ENCODE data around the gene KCNQ1OT1.

Gene KCNQ1OT1

DNA sequence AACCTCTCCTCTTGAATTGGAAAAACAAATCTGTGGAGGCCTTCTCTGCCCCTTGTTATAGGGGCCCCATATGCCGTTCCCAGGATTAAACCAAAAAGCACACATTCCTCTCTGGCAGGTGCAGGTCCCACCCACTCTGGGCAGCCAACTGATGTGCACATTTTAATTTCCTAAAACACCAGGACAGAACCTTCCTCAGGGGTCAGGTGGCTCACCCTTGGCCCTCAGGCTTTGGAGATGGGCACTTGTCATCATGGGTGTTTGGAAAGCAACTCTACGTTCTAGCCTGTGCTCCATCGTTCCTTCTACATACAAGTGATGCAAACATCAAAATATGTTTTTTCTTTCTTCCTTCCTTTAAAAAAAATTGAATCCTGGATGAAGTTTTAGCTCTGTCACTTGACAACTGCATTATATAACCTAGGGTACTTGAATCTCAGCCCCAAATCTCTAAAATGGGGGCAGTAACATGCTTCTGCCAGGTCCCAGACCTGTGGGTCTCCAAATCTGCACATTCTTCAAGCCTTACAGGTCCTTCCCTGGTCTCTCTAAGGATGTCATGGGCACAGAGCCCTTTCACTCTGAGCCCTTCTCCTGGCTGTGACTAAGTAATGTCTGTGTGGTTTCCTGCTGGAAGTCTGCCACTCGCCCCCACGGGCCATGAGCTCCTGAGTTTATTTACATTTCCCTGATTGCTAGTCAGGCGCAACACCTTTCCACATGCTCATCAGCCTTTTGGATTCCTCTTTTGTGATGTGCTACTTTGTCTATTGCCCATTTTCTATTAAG, 43.8 kb downstream of the KCNQ1OT1 start:
- Histone ChIP-seq H3K4me3 (ENCODE audit: low read length) (no peak overlapping the region), H2AK5ac (ENCODE audit: low read length) (no peak overlapping the region), H4K8ac (ENCODE audit: low read depth, low read length) (no peak overlapping the region), H3K56ac (ENCODE audit: low read length) (no peak overlapping the region), H4K5ac (ENCODE audit: low read length) (no peak overlapping the region), H3K18ac (ENCODE audit: low read length) (no peak overlapping the region), H3K4me1 (ENCODE audit: control insufficient read depth, low read depth, low read length) (no peaks in the 10 kb centered on the region), H3K9ac (ENCODE audit: low read length) (no peak overlapping the region), H3K4ac (ENCODE audit: low read depth, low read length) (no peak overlapping the region), H2BK5ac (ENCODE audit: low read length) (no peak overlapping the region), H3K36me3 (ENCODE audit: control insufficient read depth, insufficient read depth, low read length) (no peaks in the 10 kb centered on the region), H3K4me2 (ENCODE audit: low read length) (no peak overlapping the region), H3K79me1 (ENCODE audit: low read length) (no peaks in the 10 kb centered on the region), H3K27ac (ENCODE audit: low read depth, low read length) (no peak overlapping the region), H3K27me3 (ENCODE audit: insufficient read depth, low read length, poor library complexity) (no peaks in the 10 kb centered on the region), H3K23ac (ENCODE audit: low read length) (no peak overlapping the region), H2BK120ac (ENCODE audit: low read depth, low read length) (no peak overlapping the region), H3K79me2 (ENCODE audit: control insufficient read depth, insufficient read depth, low read length) (no peaks in the 10 kb centered on the region), H2BK15ac (replicated peaks; ENCODE audit: low read depth) (no peak overlapping the region)
- WGBS (ENCODE audit: extremely low coverage, insufficient coverage, low lambda C conversion rate), result no CpG with 5 or more reads among the region's 6 CpGs
- DNase-seq, result peak; percentile 23

DNA sequence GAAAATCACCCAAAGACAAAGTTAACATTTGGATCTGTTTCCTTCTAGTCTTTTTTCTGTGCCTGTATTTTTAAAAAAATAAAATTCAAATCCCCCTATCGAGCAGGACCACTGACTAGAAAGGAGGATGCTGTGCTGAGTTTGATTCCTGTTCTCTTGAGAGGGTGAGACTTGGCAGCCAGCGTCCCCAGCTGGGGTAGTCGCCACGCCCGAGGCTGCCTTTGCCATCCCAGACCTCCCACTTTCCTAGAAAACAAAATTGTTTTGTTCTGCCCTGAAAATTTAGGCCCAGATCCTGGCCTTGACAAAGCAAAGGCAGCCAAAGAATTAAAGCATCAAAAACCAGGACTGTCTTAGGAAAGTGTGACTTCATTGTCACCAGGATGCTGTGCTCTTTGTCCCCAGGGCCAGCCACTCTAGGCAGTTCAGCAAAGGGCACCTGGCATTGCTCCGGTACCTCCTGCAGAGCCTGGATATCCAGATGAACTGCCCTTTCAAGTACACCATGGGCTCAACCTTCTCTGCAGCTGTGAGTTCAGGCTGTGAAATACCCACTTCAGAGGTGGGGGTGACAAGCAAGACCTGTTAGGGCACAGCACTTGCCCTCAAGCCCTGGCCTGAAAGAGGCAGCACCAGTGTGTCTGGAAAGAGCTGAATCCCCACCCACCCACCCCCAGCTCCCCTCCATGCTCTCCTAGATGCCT, 44.6 kb downstream of the KCNQ1OT1 start:
- H4K5ac ChIP-seq (ENCODE audit: low read length), result no peak overlapping the region
- H3K4ac ChIP-seq (ENCODE audit: low read depth, low read length), result no peak overlapping the region
- H3K4me3 ChIP-seq (ENCODE audit: low read length), result no peak overlapping the region
- H3K23ac ChIP-seq (ENCODE audit: low read length), result no peak overlapping the region
- H3K27me3 ChIP-seq (ENCODE audit: insufficient read depth, low read length, poor library complexity), result no peaks in the 10 kb centered on the region
- no peaks in the 10 kb centered on the region for H3K79me2 ChIP-seq (ENCODE audit: control insufficient read depth, insufficient read depth, low read length)
- no peak overlapping the region for H2BK5ac ChIP-seq (ENCODE audit: low read length)
- H3K4me1 ChIP-seq (ENCODE audit: control insufficient read depth, low read depth, low read length), result no peaks in the 10 kb centered on the region
- H2BK120ac ChIP-seq (ENCODE audit: low read depth, low read length), result no peak overlapping the region
- no peak overlapping the region for H2BK15ac ChIP-seq (replicated peaks; ENCODE audit: low read depth)
- H3K56ac ChIP-seq (ENCODE audit: low read length), result no peak overlapping the region
- H3K27ac ChIP-seq (ENCODE audit: low read depth, low read length), result no peak overlapping the region
- no peak overlapping the region for H2AK5ac ChIP-seq (ENCODE audit: low read length)
- H3K79me1 ChIP-seq (ENCODE audit: low read length), result no peaks in the 10 kb centered on the region
- no peak for DNase-seq
- no peak overlapping the region for H4K8ac ChIP-seq (ENCODE audit: low read depth, low read length)
- H3K18ac ChIP-seq (ENCODE audit: low read length), result no peak overlapping the region
- H3K9ac ChIP-seq (ENCODE audit: low read length), result no peak overlapping the region
- no CpG with 5 or more reads among the region's 6 CpGs for WGBS (ENCODE audit: extremely low coverage, insufficient coverage, low lambda C conversion rate)
- H3K36me3 ChIP-seq (ENCODE audit: control insufficient read depth, insufficient read depth, low read length), result no peaks in the 10 kb centered on the region
- H3K4me2 ChIP-seq (ENCODE audit: low read length), result no peak overlapping the region

DNA sequence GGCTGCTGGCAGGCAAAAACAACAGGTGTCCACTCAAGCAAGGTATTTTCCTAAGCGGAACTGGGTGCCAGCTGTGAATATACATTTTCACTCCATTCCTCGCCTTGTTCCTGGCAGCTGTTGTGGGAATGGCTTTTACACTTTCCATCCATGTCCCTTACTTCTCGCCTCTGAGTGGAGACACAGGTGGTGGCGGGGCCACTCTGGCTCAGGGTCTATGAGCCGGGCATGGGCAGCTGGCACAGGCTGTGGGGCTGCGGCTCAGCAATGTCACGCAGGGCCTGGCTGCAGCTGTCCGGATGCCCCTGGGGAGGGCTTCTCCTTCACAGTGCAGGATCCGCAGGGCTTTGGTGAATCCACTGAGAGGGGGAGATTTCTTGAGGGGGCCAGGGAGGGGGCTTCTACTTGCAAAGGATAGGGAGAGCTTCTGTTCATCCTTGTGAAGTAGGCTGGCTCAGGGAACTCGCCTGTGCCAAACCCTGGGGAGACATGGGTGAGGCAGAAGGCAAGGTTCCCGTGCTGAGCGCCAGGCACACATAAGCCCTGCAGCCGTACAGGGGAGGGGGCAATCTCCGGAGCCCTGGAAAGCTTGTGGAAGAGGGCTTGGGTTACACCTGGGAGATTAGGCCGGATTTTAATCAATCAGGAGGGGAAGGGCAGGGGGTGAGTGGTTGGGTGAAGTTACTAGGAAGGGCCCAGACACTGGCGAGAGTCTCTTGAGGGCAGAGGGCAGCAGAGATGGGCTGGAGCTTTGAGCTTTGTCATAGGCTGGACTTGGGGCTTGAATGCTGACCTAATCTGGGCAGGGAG, 45.7 kb downstream of the KCNQ1OT1 start:
- DNase-seq, result no peak
- H3K23ac ChIP-seq (ENCODE audit: low read length), result no peak overlapping the region
- no CpG with 5 or more reads among the region's 16 CpGs for WGBS (ENCODE audit: extremely low coverage, insufficient coverage, low lambda C conversion rate)

DNA sequence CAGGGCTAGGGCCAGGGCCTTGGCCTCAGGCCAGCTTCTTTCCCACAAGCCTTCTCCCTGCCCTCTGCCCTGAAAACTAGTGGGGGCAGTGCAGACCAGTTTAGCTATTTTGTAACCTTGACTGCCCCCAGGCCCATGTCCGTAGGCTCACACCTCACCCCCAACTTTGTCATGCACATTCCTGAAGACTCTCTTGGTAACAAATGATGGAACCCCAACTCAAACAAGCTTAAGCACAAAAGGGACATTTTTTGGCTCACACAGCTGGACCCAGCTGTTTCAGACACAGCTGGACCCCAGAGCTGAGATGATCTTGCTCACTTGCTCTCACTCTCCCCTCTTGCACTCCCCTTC, 46.6 kb downstream of the KCNQ1OT1 start:
- H3K36me3 ChIP-seq (ENCODE audit: control insufficient read depth, insufficient read depth, low read length), result no peaks in the 10 kb centered on the region
- no peak overlapping the region for H2BK5ac ChIP-seq (ENCODE audit: low read length)
- no peaks in the 10 kb centered on the region for H3K79me1 ChIP-seq (ENCODE audit: low read length)
- no peak overlapping the region for H2BK120ac ChIP-seq (ENCODE audit: low read depth, low read length)
- H3K4me3 ChIP-seq (ENCODE audit: low read length), result no peak overlapping the region
- H3K4ac ChIP-seq (ENCODE audit: low read depth, low read length), result no peak overlapping the region
- H3K23ac ChIP-seq (ENCODE audit: low read length), result no peak overlapping the region
- no peak overlapping the region for H3K9ac ChIP-seq (ENCODE audit: low read length)
- DNase-seq, result no peak
- H2BK15ac ChIP-seq (replicated peaks; ENCODE audit: low read depth), result no peak overlapping the region
- no peak overlapping the region for H3K27ac ChIP-seq (ENCODE audit: low read depth, low read length)
- H3K4me2 ChIP-seq (ENCODE audit: low read length), result no peak overlapping the region
- no peaks in the 10 kb centered on the region for H3K27me3 ChIP-seq (ENCODE audit: insufficient read depth, low read length, poor library complexity)
- no peak overlapping the region for H4K8ac ChIP-seq (ENCODE audit: low read depth, low read length)
- WGBS (ENCODE audit: extremely low coverage, insufficient coverage, low lambda C conversion rate), result no CpG with 5 or more reads among the region's 1 CpG
- no peak overlapping the region for H2AK5ac ChIP-seq (ENCODE audit: low read length)
- H4K5ac ChIP-seq (ENCODE audit: low read length), result no peak overlapping the region
- H3K18ac ChIP-seq (ENCODE audit: low read length), result no peak overlapping the region
- no peak overlapping the region for H3K56ac ChIP-seq (ENCODE audit: low read length)
- H3K4me1 ChIP-seq (ENCODE audit: control insufficient read depth, low read depth, low read length), result no peaks in the 10 kb centered on the region
- no peaks in the 10 kb centered on the region for H3K79me2 ChIP-seq (ENCODE audit: control insufficient read depth, insufficient read depth, low read length)

More for the DNA sequence above, 45.7 kb downstream of the KCNQ1OT1 start:
- no peak overlapping the region for H3K4ac ChIP-seq (ENCODE audit: low read depth, low read length)
- no peak overlapping the region for H4K5ac ChIP-seq (ENCODE audit: low read length)
- no peak overlapping the region for H2BK5ac ChIP-seq (ENCODE audit: low read length)
- no peak overlapping the region for H2BK15ac ChIP-seq (replicated peaks; ENCODE audit: low read depth)
- H2AK5ac ChIP-seq (ENCODE audit: low read length), result no peak overlapping the region
- no peaks in the 10 kb centered on the region for H3K4me1 ChIP-seq (ENCODE audit: control insufficient read depth, low read depth, low read length)
- no peak overlapping the region for H3K9ac ChIP-seq (ENCODE audit: low read length)
- no peak overlapping the region for H3K18ac ChIP-seq (ENCODE audit: low read length)
- no peaks in the 10 kb centered on the region for H3K27me3 ChIP-seq (ENCODE audit: insufficient read depth, low read length, poor library complexity)
- H3K27ac ChIP-seq (ENCODE audit: low read depth, low read length), result no peak overlapping the region
- H2BK120ac ChIP-seq (ENCODE audit: low read depth, low read length), result no peak overlapping the region
- no peak overlapping the region for H3K4me3 ChIP-seq (ENCODE audit: low read length)
- no peak overlapping the region for H3K4me2 ChIP-seq (ENCODE audit: low read length)
- H3K56ac ChIP-seq (ENCODE audit: low read length), result no peak overlapping the region
- H3K79me1 ChIP-seq (ENCODE audit: low read length), result no peaks in the 10 kb centered on the region
- H4K8ac ChIP-seq (ENCODE audit: low read depth, low read length), result no peak overlapping the region
- H3K79me2 ChIP-seq (ENCODE audit: control insufficient read depth, insufficient read depth, low read length), result no peaks in the 10 kb centered on the region
- no peaks in the 10 kb centered on the region for H3K36me3 ChIP-seq (ENCODE audit: control insufficient read depth, insufficient read depth, low read length)

DNA sequence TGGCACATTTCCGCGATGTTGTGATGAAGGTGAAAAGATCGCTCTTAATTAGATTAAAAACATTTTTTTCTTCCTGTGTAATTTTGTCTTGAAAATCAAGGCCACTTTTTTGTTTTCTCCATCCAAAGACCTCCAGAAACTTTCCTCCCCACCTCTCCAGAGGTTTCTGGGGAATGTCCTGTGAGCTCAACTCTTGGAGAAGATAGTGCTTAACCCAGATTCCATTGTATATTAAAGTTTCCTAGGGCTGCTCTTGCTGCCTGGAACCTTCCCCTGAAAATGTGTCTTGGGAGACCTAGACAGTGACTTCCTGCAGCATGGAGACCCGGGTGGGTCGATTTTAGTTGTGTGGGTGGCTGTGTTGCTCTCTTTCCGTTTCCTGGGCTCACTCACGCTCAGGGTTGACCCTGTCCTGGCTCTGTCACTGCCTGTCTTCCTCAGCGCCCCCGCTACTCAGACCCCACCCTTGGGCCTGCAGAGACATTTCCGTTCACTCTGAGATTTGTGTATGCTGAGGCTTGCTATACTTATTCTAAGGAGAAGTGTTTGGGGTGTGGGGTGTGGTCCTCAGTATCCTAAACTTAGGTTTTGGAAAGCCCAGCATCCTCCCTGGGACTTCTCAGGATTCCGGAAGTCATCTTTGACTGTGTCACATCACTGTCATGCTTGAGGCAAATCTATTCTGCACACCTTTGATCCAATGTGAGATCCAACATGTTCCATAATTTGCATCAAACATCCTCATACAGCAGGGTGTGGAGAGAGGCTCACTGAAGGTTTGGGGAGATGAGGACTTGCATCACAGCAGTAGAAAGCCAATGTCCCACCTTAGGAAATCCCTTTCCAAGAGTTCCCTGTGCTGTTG, 47.2 kb downstream of the KCNQ1OT1 start:
- Histone ChIP-seq H3K4me1 (ENCODE audit: control insufficient read depth, low read depth, low read length) (no peaks in the 10 kb centered on the region), H3K4me2 (ENCODE audit: low read length) (no peak overlapping the region), H3K79me1 (ENCODE audit: low read length) (no peaks in the 10 kb centered on the region), H3K56ac (ENCODE audit: low read length) (no peak overlapping the region), H2AK5ac (ENCODE audit: low read length) (no peak overlapping the region), H2BK15ac (replicated peaks; ENCODE audit: low read depth) (no peak overlapping the region), H3K79me2 (ENCODE audit: control insufficient read depth, insufficient read depth, low read length) (no peaks in the 10 kb centered on the region), H4K8ac (ENCODE audit: low read depth, low read length) (no peak overlapping the region), H3K23ac (ENCODE audit: low read length) (no peak overlapping the region), H2BK120ac (ENCODE audit: low read depth, low read length) (no peak overlapping the region), H3K9ac (ENCODE audit: low read length) (no peak overlapping the region), H3K27me3 (ENCODE audit: insufficient read depth, low read length, poor library complexity) (no peaks in the 10 kb centered on the region), H3K18ac (ENCODE audit: low read length) (no peak overlapping the region), H4K5ac (ENCODE audit: low read length) (no peak overlapping the region), H3K4me3 (ENCODE audit: low read length) (no peak overlapping the region), H3K4ac (ENCODE audit: low read depth, low read length) (no peak overlapping the region), H3K36me3 (ENCODE audit: control insufficient read depth, insufficient read depth, low read length) (no peaks in the 10 kb centered on the region), H3K27ac (ENCODE audit: low read depth, low read length) (no peak overlapping the region), H2BK5ac (ENCODE audit: low read length) (no peak overlapping the region)
- WGBS (ENCODE audit: extremely low coverage, insufficient coverage, low lambda C conversion rate), result no CpG with 5 or more reads among the region's 11 CpGs
- DNase-seq, result no peak

All from mesendoderm (in vitro differentiated cells).